H1 (cell line): ENCODE measurements around the gene MACROD2. TPM values are rescaled to one million over a fixed set of nuclear protein-coding genes. Genes with fewer than 3 reads are reported as not detected.

Source experiments
- ATF2 ChIP-seq: IDR thresholded peaks from 2 replicates; pipeline ENCODE4 v1.6.1; 2012; ENCODE audit warnings: low read length, inconsistent platforms
- HDAC6 ChIP-seq: IDR thresholded peaks from one replicate; pipeline ENCODE4 v1.7.1; 2012; ENCODE audit warnings: low read depth, mild to moderate bottlenecking, inconsistent platforms, low read length, moderate library complexity
- JUND ChIP-seq: IDR thresholded peaks from 2 replicates; pipeline ENCODE4 v1.6.1; 2011; ENCODE audit warnings: mild to moderate bottlenecking, improper control_type of control experiment, low read length
- KDM4A ChIP-seq: IDR thresholded peaks from one replicate; pipeline ENCODE4 v1.7.1; 2012; ENCODE audit warnings: low read depth, mild to moderate bottlenecking, moderate library complexity, low read length, inconsistent platforms; ENCODE audit not compliant: severe bottlenecking
- KDM5A ChIP-seq: fragments of 200-600 bp; IDR thresholded peaks from 2 replicates; pipeline ENCODE4 v1.7.1; 2012; ENCODE audit warnings: mild to moderate bottlenecking, low read length, inconsistent platforms, mixed read lengths
- MAFK ChIP-seq: IDR thresholded peaks from 2 replicates; pipeline ENCODE4 v1.6.1; 2012; ENCODE audit warnings: low read depth, mild to moderate bottlenecking, improper control_type of control experiment, low read length
- SIRT6 ChIP-seq: IDR thresholded peaks from one replicate; pipeline ENCODE4 v1.7.1; 2012; ENCODE audit warnings: low read length, inconsistent platforms
- SUZ12 ChIP-seq: fragments of 200-600 bp; sonication (generic); IDR thresholded peaks from 2 replicates; pipeline ENCODE4 v1.6.1; 2012; ENCODE audit warnings: mild to moderate bottlenecking, inconsistent platforms, low read length, moderate library complexity, mixed read lengths
- TBP ChIP-seq: IDR thresholded peaks from 2 replicates; pipeline ENCODE4 v1.6.1; 2011; ENCODE audit warnings: low read depth, low read length, improper control_type of control experiment
- polyA plus RNA-seq, 7 experiments: library from polyadenylated mRNA; depleted of rRNA in 3 of 7; stranded (reverse) in 5 of 7; unstranded in 2 of 7; fragments of >200 nt in 5 of 7; fragments of 200-250 nt in 2 of 7; gene quantifications; 1 replicate in 5 of 7; 2 replicates in 1 of 7; 4 replicates in 1 of 7; pipeline versions ENCODE4 v1.2.1 to v1.2.3, GENCODE V29; 2011 to 2013; ENCODE audit warnings: missing spikeins in 2 of 7, mixed read lengths in 2 of 7
- total RNA-seq: library from RNA; stranded (reverse); fragmentation: NEBNext Ultra II Directional; extraction: Animal tissue kit (Norgen Biotek cat#: 25700); gene quantifications from 2 replicates; pipeline ENCODE4 v1.2.1, GENCODE V29; 2021

MACROD2 gene
- total and polyA plus RNA-seq, 2 of the 8 experiments (the other 6 are each of a cell fraction or from before 2014, with no cell fraction given) = 0.70 to 3.9 TPM

- TF ChIP-seq ATF2 (no peak), TBP (no peak), MAFK (no peak), SUZ12 (no peak), KDM4A (no peak), HDAC6 (no peak), KDM5A (no peak), SIRT6 (no peak), JUND (no peak)
These were observed 585.2 kb downstream of the MACROD2 start (continued) for GRCh38 chr20:14580418-14581074.
